Sigmoid colon (tissue), 4 donors: ENCODE data around the gene CFL2.

ENCODE experiments used
- CTCF ChIP-seq, 4 experiments: fragments of 450-650 bp in 3 of 4; fragments of 200-600 bp in 1 of 4; IDR thresholded peaks; one replicate each; pipeline ENCODE4 v1.5.1; 2016 to 2019; ENCODE audit warnings: antibody characterized with exemption in 4 of 4, mild to moderate bottlenecking in 3 of 4, moderate library complexity in 2 of 4
- POLR2A ChIP-seq, 2 donors: fragments of 450-650 bp; IDR thresholded peaks; one replicate each; pipeline ENCODE4 v1.6.1; 2016; ENCODE audit warnings: antibody characterized with exemption in 2 of 2, mild to moderate bottlenecking in 2 of 2, moderate library complexity in 2 of 2
- POLR2AphosphoS5 ChIP-seq, 4 donors: sonication (generic); formaldehyde crosslinking; IDR thresholded peaks; one replicate each; pipeline ENCODE4 v1.6.1; 2017; ENCODE audit warnings: antibody characterized with exemption in 4 of 4

- no peak for TF ChIP-seq CTCF (IDR thresholded peaks at IDR 0.05)
- no peak for TF ChIP-seq POLR2AphosphoS5 (IDR thresholded peaks at IDR 0.05)
- no peak for TF ChIP-seq POLR2A (IDR thresholded peaks at IDR 0.05)
Measured at GRCh38 chr14:34750670-34751069, 36.3 kb upstream of the CFL2 start.
